HL-60 (cell line): Measurements from ENCODE around the gene KLHL15.

Experiments used
- DNase-seq, 2 experiments: peaks; one replicate each; pipeline ENCODE4 v3.0.0-alpha.2; 2010 to 2020; ENCODE audit warnings: low read depth in 1 of 2, low spot score in 1 of 2
- H3K27ac ChIP-seq: fragments of 250-450 bp; sonication (Bioruptor Pico); replicated peaks from 2 replicates; pipeline ENCODE4 v1.5.1; 2020; ENCODE audit warnings: mild to moderate bottlenecking, moderate library complexity
- H3K27me3 ChIP-seq: fragments of 250-450 bp; sonication (Bioruptor Pico); 2 replicates; pipeline ENCODE4 v1.5.1; 2021; ENCODE audit warnings: mild to moderate bottlenecking, moderate library complexity; ENCODE audit not compliant: insufficient read depth, poor library complexity, severe bottlenecking
- H3K4me3 ChIP-seq: replicated peaks from 2 replicates; pipeline ENCODE4 v1.5.1; 2011; ENCODE audit warnings: mild to moderate bottlenecking, control low read depth, low read length; ENCODE audit not compliant: insufficient read depth
- CTCF ChIP-seq: IDR thresholded peaks from one replicate; pipeline ENCODE4 v1.5.1; 2011; ENCODE audit warnings: low read length, control low read depth, inconsistent platforms; ENCODE audit not compliant: insufficient read depth
- GABPA ChIP-seq: IDR thresholded peaks from 2 replicates; pipeline ENCODE4 v1.6.1; 2012; ENCODE audit warnings: low read depth
- POLR2AphosphoS5 ChIP-seq: IDR thresholded peaks from 2 replicates; pipeline ENCODE4 v1.6.1; 2012; ENCODE audit warnings: low read depth
- REST ChIP-seq: IDR thresholded peaks from 2 replicates; pipeline ENCODE4 v1.6.1; 2012; ENCODE audit warnings: low read depth; ENCODE audit not compliant: insufficient replicate concordance
- SPI1 ChIP-seq: IDR thresholded peaks from 2 replicates; pipeline ENCODE4 v1.6.1; 2012; ENCODE audit warnings: low read depth, mild to moderate bottlenecking, borderline replicate concordance

KLHL15 gene

GRCh38 chrX:23938690-23939089, 88.3 kb downstream of the KLHL15 start:
- no peaks in the 10 kb centered on the region for H3K27me3 ChIP-seq
- no peak for TF ChIP-seq REST
- no peak for TF ChIP-seq CTCF
- TF ChIP-seq SPI1, result no peak
- TF ChIP-seq POLR2AphosphoS5, result no peak
- TF ChIP-seq GABPA, result no peak
- no peak overlapping the region for H3K27ac ChIP-seq
- H3K4me3 ChIP-seq, result no peak overlapping the region
- no peak for DNase-seq

- Histone ChIP-seq H3K27me3 (no peaks in the 10 kb centered on the region), H3K27ac (no peak overlapping the region), H3K4me3 (no peak overlapping the region)
- no peak for TF ChIP-seq REST
- no peak for TF ChIP-seq GABPA
- no peak for TF ChIP-seq CTCF
- no peak for TF ChIP-seq POLR2AphosphoS5
- no peak for TF ChIP-seq SPI1
- no peak for DNase-seq
Observed at GRCh38 chrX:23937100-23937499, 89.9 kb downstream of the KLHL15 start.

GRCh38 chrX:23936180-23936579, 90.8 kb downstream of the KLHL15 start:
- no peaks in the 10 kb centered on the region for H3K27me3 ChIP-seq
- TF ChIP-seq SPI1, result no peak
- no peak for TF ChIP-seq POLR2AphosphoS5
- TF ChIP-seq REST, result no peak
- no peak for TF ChIP-seq CTCF
- TF ChIP-seq GABPA, result no peak
- no peak overlapping the region for H3K27ac ChIP-seq
- no peak overlapping the region for H3K4me3 ChIP-seq
- DNase-seq, result no peak
